Tibial artery (tissue), 4 donors: ENCODE results near the gene HIGD1A.
A peak's percentile ranks its signal among the peaks of the same experiment; 100 is the strongest.

ENCODE experiments used
- DNase-seq, 2 donors: peaks; one replicate each; pipeline ENCODE4 v3.0.0-alpha.2; 2019
- H3K27ac ChIP-seq, 2 donors: fragments of 200-600 bp; sonication (generic) in 1 of 2; 1 replicate in 1 of 2; 2 replicates in 1 of 2; pipeline ENCODE4 v1.5.1; 2018 to 2019; ENCODE audit warnings: mild to moderate bottlenecking in 1 of 2
- H3K27me3 ChIP-seq, 2 donors: fragments of 200-600 bp; sonication (generic) in 1 of 2; one replicate each; pipeline versions ENCODE4 v1.5.1 to v1.6.0; 2016 to 2019
- H3K36me3 ChIP-seq, 3 donors: fragments of 200-600 bp; sonication (generic) in 2 of 3; one replicate each; pipeline ENCODE4 v1.5.1; 2016 to 2019; ENCODE audit warnings: mild to moderate bottlenecking in 2 of 3
- H3K4me1 ChIP-seq, 4 donors: fragments of 200-600 bp; sonication (generic) in 2 of 4; 1 replicate in 3 of 4; 2 replicates in 1 of 4; pipeline ENCODE4 v1.5.1; 2016 to 2019
- H3K4me3 ChIP-seq, 2 donors: fragments of 200-600 bp; sonication (generic) in 1 of 2; 1 replicate in 1 of 2; 2 replicates in 1 of 2; pipeline ENCODE4 v1.5.1; 2018 to 2019; ENCODE audit warnings: mild to moderate bottlenecking in 2 of 2
- H3K9me3 ChIP-seq, 3 donors: fragments of 200-600 bp; sonication (generic) in 1 of 3; one replicate each; pipeline ENCODE4 v1.5.1; 2016 to 2019
- CTCF ChIP-seq, 2 experiments: fragments of 200-600 bp in 1 of 2; fragments of 450-650 bp in 1 of 2; IDR thresholded peaks; one replicate each; pipeline ENCODE4 v1.5.1; 2017 to 2019; ENCODE audit warnings: antibody characterized with exemption in 2 of 2, mild to moderate bottlenecking in 1 of 2, moderate library complexity in 1 of 2
- intact Hi-C: fragments of 100-400 bp; cut with DNase I; formaldehyde crosslinking; loops from one replicate; pipeline ENCODE4 v1.15.0; 2023; ENCODE audit warnings: low total_unique reads

Gene HIGD1A

GRCh38 chr3:42749025-42749752 is 55.1 kb downstream of the HIGD1A start:
- Histone ChIP-seq H3K27me3 (no peaks in the 10 kb centered on the region), H3K36me3 (no peaks in the 10 kb centered on the region), H3K4me1 (peaks cover 0 to 66% (median 37%) of the 10 kb centered on the region in 4 donors), H3K4me3 (no peak overlapping the region), H3K27ac (peak overlapping the region; percentile 63 to 80), H3K9me3 (no peaks in the 10 kb centered on the region)
- no peak for TF ChIP-seq CTCF (IDR thresholded peaks at IDR 0.05)
- intact Hi-C loops = loop anchor here (5.0 kb wide), 1 partner anchor 167 kb away; the partner anchor contains the start of gene SEC22C
- peak; percentile 16 to 67 for DNase-seq

GRCh38 chr3:42747581-42747980 is 56.7 kb downstream of the HIGD1A start:
- peak; percentile 22 to 51 for DNase-seq
- H3K27me3 ChIP-seq = no peaks in the 10 kb centered on the region
- no peaks in the 10 kb centered on the region for H3K9me3 ChIP-seq
- no peaks in the 10 kb centered on the region for H3K36me3 ChIP-seq
- no peak overlapping the region for H3K4me3 ChIP-seq
- H3K4me1 ChIP-seq = peaks cover 0 to 69% (median 38%) of the 10 kb centered on the region in 4 donors
- peak overlapping the region; percentile 80 to 87 for H3K27ac ChIP-seq
- no peak for TF ChIP-seq CTCF (IDR thresholded peaks at IDR 0.05)
- intact Hi-C loops = loop anchor here (5.0 kb wide), 1 partner anchor 165 kb away; the partner anchor contains the start of gene SEC22C

- H3K27ac ChIP-seq = peak overlapping the region; percentile 80 to 87
- no peaks in the 10 kb centered on the region for H3K27me3 ChIP-seq
- no peak overlapping the region for H3K4me3 ChIP-seq
- intact Hi-C loops = loop anchor here (5.0 kb wide), 1 partner anchor 164 kb away; the partner anchor contains the start of gene SEC22C
- peak; percentile 56 to 84 for DNase-seq
- H3K4me1 ChIP-seq = peaks cover 0 to 67% (median 38%) of the 10 kb centered on the region in 4 donors
- no peaks in the 10 kb centered on the region for H3K36me3 ChIP-seq
- H3K9me3 ChIP-seq = no peaks in the 10 kb centered on the region
- no peak for TF ChIP-seq CTCF (IDR thresholded peaks at IDR 0.05)
Measured at GRCh38 chr3:42746455-42747450, 57.5 kb downstream of the HIGD1A start.

- Histone ChIP-seq H3K27ac (peak overlapping the region; percentile 80 to 87), H3K36me3 (no peaks in the 10 kb centered on the region), H3K9me3 (no peaks in the 10 kb centered on the region), H3K27me3 (no peaks in the 10 kb centered on the region), H3K4me3 (no peak overlapping the region), H3K4me1 (peaks cover 0 to 65% (median 38%) of the 10 kb centered on the region in 4 donors)
- intact Hi-C loops = loop anchor here (2.0 to 5.0 kb wide), 2 partner anchors 91 to 164 kb away; partner anchors contain the start of gene SEC22C
- peak in 1 of 2 donors; percentile 62 for DNase-seq
- no peak for TF ChIP-seq CTCF (IDR thresholded peaks at IDR 0.05)
Measured at GRCh38 chr3:42745776-42746454, 58.4 kb downstream of the HIGD1A start.

- Histone ChIP-seq H3K4me3 (no peak overlapping the region), H3K36me3 (no peaks in the 10 kb centered on the region), H3K27ac (peak overlapping the region; percentile 80 to 87), H3K27me3 (no peaks in the 10 kb centered on the region), H3K9me3 (no peaks in the 10 kb centered on the region), H3K4me1 (peaks cover 0 to 65% (median 39%) of the 10 kb centered on the region in 4 donors)
- no peak for DNase-seq
- intact Hi-C loops = loop anchor here (2.0 to 5.0 kb wide), 2 partner anchors 91 to 163 kb away; partner anchors contain the start of gene SEC22C
- no peak for TF ChIP-seq CTCF (IDR thresholded peaks at IDR 0.05)
Measured at GRCh38 chr3:42745291-42745745, 59.0 kb downstream of the HIGD1A start.
